Body of pancreas (tissue), 4 donors: ENCODE measurements around the gene LEAP2. TPM values are rescaled to one million over a fixed set of nuclear protein-coding genes. Genes with fewer than 3 reads are reported as not detected.

Experiments used
- ATAC-seq: fragments of 150-250 bp; one replicate; pipeline ENCODE4 v1.9.1; 2016
- DNase-seq, 4 donors: peaks; one replicate each; pipeline ENCODE4 v3.0.0-alpha.2; 2019
- H3K27ac ChIP-seq, 4 donors: fragments of 200-600 bp; sonication (generic); 1 replicate in 3 of 4; 2 replicates in 1 of 4; pipeline versions ENCODE4 v1.5.1 to v1.6.1; 2016 to 2019; ENCODE audit warnings: mild to moderate bottlenecking in 1 of 4, mixed read lengths in 1 of 4, moderate library complexity in 1 of 4
- H3K27me3 ChIP-seq, 2 donors: fragments of 200-600 bp; sonication (generic); one replicate each; pipeline ENCODE4 v1.6.0; 2016; ENCODE audit warnings: mild to moderate bottlenecking in 1 of 2
- H3K36me3 ChIP-seq, 2 donors: fragments of 200-600 bp; sonication (generic); replicated peaks in 1 of 2; 2 replicates each; pipeline ENCODE4 v1.5.1; 2016; ENCODE audit warnings: low read depth in 2 of 2; ENCODE audit not compliant: insufficient read depth in 1 of 2
- H3K4me1 ChIP-seq: fragments of 200-600 bp; sonication (generic); one replicate; pipeline ENCODE4 v1.6.0; 2016
- H3K4me3 ChIP-seq, 2 donors: fragments of 200-600 bp; sonication (generic); 1 replicate in 1 of 2; 2 replicates in 1 of 2; pipeline ENCODE4 v1.5.1; 2016 to 2019
- H3K9me3 ChIP-seq, 3 donors: fragments of 200-600 bp; sonication (generic); 1 replicate in 2 of 3; 2 replicates in 1 of 3; pipeline ENCODE4 v1.5.1; 2016
- POLR2A ChIP-seq, 3 donors: fragments of 450-650 bp; IDR thresholded peaks; one replicate each; pipeline ENCODE4 v1.6.1; 2016; ENCODE audit warnings: antibody characterized with exemption in 3 of 3, mild to moderate bottlenecking in 2 of 3
- WGBS, 2 donors: methylation state at CpG; one replicate each; pipeline ENCODE4 v1.1.5; 2017; 5-methylcytosine and 5-hydroxymethylcytosine counted together
- intact Hi-C: fragments of 100-400 bp; cut with DNase I; formaldehyde crosslinking; loops from one replicate; pipeline ENCODE4 v1.15.1; 2023
- total RNA-seq, 2 donors: library from RNA; depleted of rRNA; stranded (reverse); fragments of >200 nt; gene quantifications; one replicate each; pipeline ENCODE4 v1.1.0, GENCODE V29; 2016
- TF ChIP-seq, protein P1 (sequence below), 7 experiments: fragments of 450-650 bp in 4 of 7; fragments of 200-600 bp in 3 of 7; sonication (generic) in 3 of 7; IDR thresholded peaks; one replicate each; pipeline ENCODE4 v1.5.1; 2016 to 2019; ENCODE audit warnings: antibody characterized with exemption in 7 of 7

Gene LEAP2
- total RNA-seq, 2 donors from 2014 or later, result 3.4 to 9.6 TPM

GRCh38 chr5:132901036-132901435 is 27.6 kb downstream of the LEAP2 start:
- Histone ChIP-seq H3K27me3 (no peaks in the 10 kb centered on the region), H3K4me3 (no peak overlapping the region), H3K4me1 (peaks cover 8% of the 10 kb centered on the region), H3K27ac (no peak overlapping the region), H3K9me3 (no peaks in the 10 kb centered on the region), H3K36me3 (peaks cover 12 to 21% of the 10 kb centered on the region in 2 donors)
- 78 to 88% methylated on average over 4 of the region's 4 CpGs for WGBS, 2 donors
- TF ChIP-seq, protein P1, sequence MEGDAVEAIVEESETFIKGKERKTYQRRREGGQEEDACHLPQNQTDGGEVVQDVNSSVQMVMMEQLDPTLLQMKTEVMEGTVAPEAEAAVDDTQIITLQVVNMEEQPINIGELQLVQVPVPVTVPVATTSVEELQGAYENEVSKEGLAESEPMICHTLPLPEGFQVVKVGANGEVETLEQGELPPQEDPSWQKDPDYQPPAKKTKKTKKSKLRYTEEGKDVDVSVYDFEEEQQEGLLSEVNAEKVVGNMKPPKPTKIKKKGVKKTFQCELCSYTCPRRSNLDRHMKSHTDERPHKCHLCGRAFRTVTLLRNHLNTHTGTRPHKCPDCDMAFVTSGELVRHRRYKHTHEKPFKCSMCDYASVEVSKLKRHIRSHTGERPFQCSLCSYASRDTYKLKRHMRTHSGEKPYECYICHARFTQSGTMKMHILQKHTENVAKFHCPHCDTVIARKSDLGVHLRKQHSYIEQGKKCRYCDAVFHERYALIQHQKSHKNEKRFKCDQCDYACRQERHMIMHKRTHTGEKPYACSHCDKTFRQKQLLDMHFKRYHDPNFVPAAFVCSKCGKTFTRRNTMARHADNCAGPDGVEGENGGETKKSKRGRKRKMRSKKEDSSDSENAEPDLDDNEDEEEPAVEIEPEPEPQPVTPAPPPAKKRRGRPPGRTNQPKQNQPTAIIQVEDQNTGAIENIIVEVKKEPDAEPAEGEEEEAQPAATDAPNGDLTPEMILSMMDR (IDR thresholded peaks at IDR 0.05), result no peak
- TF ChIP-seq POLR2A (IDR thresholded peaks at IDR 0.05), result no peak
- ATAC-seq, result no peak
- intact Hi-C loops, result no loop called here
- DNase-seq, result no peak

DNA sequence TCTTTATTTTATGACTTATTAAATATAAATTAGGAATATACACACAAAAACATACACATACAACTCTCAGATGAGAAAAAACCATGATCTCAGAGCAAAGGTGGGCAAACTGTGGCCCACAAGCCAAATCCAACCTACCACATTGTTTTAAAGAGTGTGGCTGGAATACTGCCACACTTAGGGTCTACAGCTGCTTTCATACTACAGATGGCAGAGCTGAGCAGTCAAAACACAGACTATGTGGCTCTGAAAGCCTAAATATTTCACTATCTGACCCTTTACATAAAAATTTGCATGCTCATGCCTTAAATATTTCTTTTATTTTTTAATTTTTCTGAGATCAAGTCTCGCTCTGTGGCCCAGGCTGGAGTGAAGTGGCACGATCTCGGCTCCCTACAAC is 28.3 kb downstream of the LEAP2 start:
- intact Hi-C loops, result no loop called here
- WGBS, 2 donors, result 96 to 100% methylated on average over 3 of the region's 3 CpGs
- H3K9me3 ChIP-seq, result no peaks in the 10 kb centered on the region
- H3K36me3 ChIP-seq, result peaks cover 6 to 17% of the 10 kb centered on the region in 2 donors
- ATAC-seq (no peak), DNase-seq (no peak)
- no peak overlapping the region for H3K4me3 ChIP-seq
- H3K27me3 ChIP-seq, result no peaks in the 10 kb centered on the region
- peaks cover 10% of the 10 kb centered on the region for H3K4me1 ChIP-seq
- no peak for TF ChIP-seq POLR2A (IDR thresholded peaks at IDR 0.05)
- TF ChIP-seq, protein P1 (IDR thresholded peaks at IDR 0.05), result no peak
- H3K27ac ChIP-seq, result no peak overlapping the region

GRCh38 chr5:132905938-132906337 is 32.5 kb downstream of the LEAP2 start:
- ATAC-seq, result peak; percentile 79
- Histone ChIP-seq H3K27ac (peak overlapping the region in 1 of 4 donors; percentile 23), H3K36me3 (peaks cover 0 to 7% of the 10 kb centered on the region in 2 donors), H3K4me1 (peaks cover 20% of the 10 kb centered on the region), H3K9me3 (no peaks in the 10 kb centered on the region), H3K27me3 (no peaks in the 10 kb centered on the region), H3K4me3 (no peak overlapping the region)
- intact Hi-C loops, result no loop called here
- whole genome bisulfite sequencing, 2 donors, result 26 to 37% methylated on average over 2 of the region's 2 CpGs
- TF ChIP-seq, protein P1 (IDR thresholded peaks at IDR 0.05), result peak in 2 of 7 experiments; percentile 11 to 26
- no peak for TF ChIP-seq POLR2A (IDR thresholded peaks at IDR 0.05)
- peak in 2 of 4 donors; percentile 19 to 23 for DNase-seq

DNA sequence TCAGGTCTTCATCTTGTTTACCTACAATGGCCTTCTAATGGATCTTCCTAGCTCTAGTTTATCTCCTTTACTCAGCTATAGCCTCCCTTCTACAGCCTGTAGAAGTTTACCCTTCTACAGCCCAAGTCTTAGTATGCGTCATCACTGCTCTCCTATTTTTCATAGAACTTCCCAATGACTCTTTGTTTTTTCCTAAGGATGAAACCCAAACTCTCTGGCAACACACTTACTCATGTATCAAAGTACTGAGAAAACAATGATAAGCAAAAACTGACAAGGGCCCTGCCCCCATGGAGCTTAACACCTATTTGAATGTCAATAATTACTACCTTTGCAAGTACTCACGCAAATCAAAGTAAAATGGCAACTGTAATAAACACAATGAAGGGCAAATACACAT is 33.7 kb downstream of the LEAP2 start:
- H3K9me3 ChIP-seq, result no peaks in the 10 kb centered on the region
- H3K27me3 ChIP-seq, result no peaks in the 10 kb centered on the region
- DNase-seq (no peak), ATAC-seq (no peak)
- 78 to 81% methylated on average over 2 of the region's 2 CpGs for WGBS, 2 donors
- intact Hi-C loops, result no loop called here
- no peak overlapping the region for H3K4me3 ChIP-seq
- H3K4me1 ChIP-seq, result peaks cover 20% of the 10 kb centered on the region
- peak overlapping the region in 1 of 4 donors; percentile 10 for H3K27ac ChIP-seq
- H3K36me3 ChIP-seq, result peaks cover 0 to 7% of the 10 kb centered on the region in 2 donors
- no peak for TF ChIP-seq POLR2A (IDR thresholded peaks at IDR 0.05)
- TF ChIP-seq, protein P1 (IDR thresholded peaks at IDR 0.05), result no peak

DNA sequence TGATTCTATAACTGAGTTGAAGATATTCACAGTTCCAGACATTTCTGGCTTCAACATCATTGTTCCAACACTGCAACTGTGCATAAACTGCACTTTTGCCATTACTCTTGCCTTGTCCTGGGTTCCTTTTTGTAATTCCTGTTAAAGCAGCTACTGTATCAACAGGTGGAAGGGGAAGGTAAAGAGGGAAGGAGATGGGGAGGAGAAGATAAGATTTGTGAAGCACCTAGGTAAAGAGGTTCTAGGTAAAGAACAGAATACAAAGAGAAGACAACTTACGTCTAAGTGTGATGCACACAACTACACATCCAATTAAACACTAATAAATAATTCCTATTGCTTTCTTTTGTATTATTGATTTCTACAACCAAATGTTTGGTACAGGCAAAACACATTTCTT is 36.2 kb downstream of the LEAP2 start:
- H3K27me3 ChIP-seq, result no peaks in the 10 kb centered on the region
- H3K36me3 ChIP-seq, result peaks cover 0 to 10% of the 10 kb centered on the region in 2 donors
- ATAC-seq, result no peak
- WGBS, 2 donors, result 84 to 94% methylated on average over 1 of the region's 1 CpG
- TF ChIP-seq POLR2A (IDR thresholded peaks at IDR 0.05), result no peak
- TF ChIP-seq, protein P1 (IDR thresholded peaks at IDR 0.05), result no peak
- no peak for DNase-seq
- no peak overlapping the region for H3K27ac ChIP-seq
- no peaks in the 10 kb centered on the region for H3K9me3 ChIP-seq
- intact Hi-C loops, result no loop called here
- no peak overlapping the region for H3K4me3 ChIP-seq
- peaks cover 20% of the 10 kb centered on the region for H3K4me1 ChIP-seq
